ENCODE data around the gene TMPRSS6.

Gene TMPRSS6

GRCh38 chr22:37075046-37075445 lies 34.5 kb downstream of the TMPRSS6 start:
- TF ChIP-seq REST (IDR thresholded peaks at IDR 0.05; ENCODE audit: insufficient read depth in 1 of 2, low read depth in 2 of 2, low read length in 2 of 2) (no peak), SIN3A (IDR thresholded peaks at IDR 0.05; ENCODE audit: borderline replicate concordance, insufficient read depth, low read length) (no peak), POLR2AphosphoS5 (IDR thresholded peaks at IDR 0.05; ENCODE audit: low read depth, low read length) (no peak), FOXP2 (optimal IDR thresholded peaks at IDR 0.05; ENCODE audit: borderline replicate concordance, extremely low read depth, extremely low read length, insufficient read depth) (no peak), TAF1 (IDR thresholded peaks at IDR 0.05; ENCODE audit: borderline replicate concordance, insufficient read depth, low read length) (no peak)

- no peak for TF ChIP-seq SIN3A (IDR thresholded peaks at IDR 0.05; ENCODE audit: borderline replicate concordance, insufficient read depth, low read length)
- no peak for TF ChIP-seq REST (IDR thresholded peaks at IDR 0.05; ENCODE audit: insufficient read depth in 1 of 2, low read depth in 2 of 2, low read length in 2 of 2)
- no peak for TF ChIP-seq POLR2AphosphoS5 (IDR thresholded peaks at IDR 0.05; ENCODE audit: low read depth, low read length)
- TF ChIP-seq FOXP2 (optimal IDR thresholded peaks at IDR 0.05; ENCODE audit: borderline replicate concordance, extremely low read depth, extremely low read length, insufficient read depth): no peak
- no peak for TF ChIP-seq TAF1 (IDR thresholded peaks at IDR 0.05; ENCODE audit: borderline replicate concordance, insufficient read depth, low read length)
These were observed 35.0 kb downstream of the TMPRSS6 start for GRCh38 chr22:37074537-37074936.

- TF ChIP-seq SIN3A (IDR thresholded peaks at IDR 0.05; ENCODE audit: borderline replicate concordance, insufficient read depth, low read length) (no peak), TAF1 (IDR thresholded peaks at IDR 0.05; ENCODE audit: borderline replicate concordance, insufficient read depth, low read length) (no peak), POLR2AphosphoS5 (IDR thresholded peaks at IDR 0.05; ENCODE audit: low read depth, low read length) (no peak), REST (IDR thresholded peaks at IDR 0.05; ENCODE audit: insufficient read depth in 1 of 2, low read depth in 2 of 2, low read length in 2 of 2) (no peak), FOXP2 (optimal IDR thresholded peaks at IDR 0.05; ENCODE audit: borderline replicate concordance, extremely low read depth, extremely low read length, insufficient read depth) (no peak)
These were observed 36.8 kb downstream of the TMPRSS6 start for GRCh38 chr22:37072673-37073072.

GRCh38 chr22:37070744-37071143 lies 38.8 kb downstream of the TMPRSS6 start:
- TF ChIP-seq SIN3A (IDR thresholded peaks at IDR 0.05; ENCODE audit: borderline replicate concordance, insufficient read depth, low read length) (no peak), FOXP2 (optimal IDR thresholded peaks at IDR 0.05; ENCODE audit: borderline replicate concordance, extremely low read depth, extremely low read length, insufficient read depth) (no peak), POLR2AphosphoS5 (IDR thresholded peaks at IDR 0.05; ENCODE audit: low read depth, low read length) (no peak), REST (IDR thresholded peaks at IDR 0.05; ENCODE audit: insufficient read depth in 1 of 2, low read depth in 2 of 2, low read length in 2 of 2) (no peak), TAF1 (IDR thresholded peaks at IDR 0.05; ENCODE audit: borderline replicate concordance, insufficient read depth, low read length) (no peak)

GRCh38 chr22:37070334-37070733 lies 39.2 kb downstream of the TMPRSS6 start:
- TF ChIP-seq FOXP2 (optimal IDR thresholded peaks at IDR 0.05; ENCODE audit: borderline replicate concordance, extremely low read depth, extremely low read length, insufficient read depth) (no peak), SIN3A (IDR thresholded peaks at IDR 0.05; ENCODE audit: borderline replicate concordance, insufficient read depth, low read length) (no peak), TAF1 (IDR thresholded peaks at IDR 0.05; ENCODE audit: borderline replicate concordance, insufficient read depth, low read length) (no peak), REST (IDR thresholded peaks at IDR 0.05; ENCODE audit: insufficient read depth in 1 of 2, low read depth in 2 of 2, low read length in 2 of 2) (no peak), POLR2AphosphoS5 (IDR thresholded peaks at IDR 0.05; ENCODE audit: low read depth, low read length) (no peak)
